Left colon (tissue), 2 donors: ENCODE data around the gene KCTD11. TPM values are rescaled to one million over a fixed set of nuclear protein-coding genes. Genes with fewer than 3 reads are reported as not detected.
A peak's percentile ranks its signal among the peaks of the same experiment; 100 is the strongest.
"Not testable (repeated sequence)": the region's sequence is repeated elsewhere in the genome, so short reads cannot be mapped to it uniquely, and the experiment has no call there.

Source experiments
- ATAC-seq: fragments of 200-7000 bp; cut with Tn5 transposase; one replicate; pipeline ENCODE4 v1.9.1; 2020; ENCODE audit warnings: mild to moderate bottlenecking, moderate library complexity
- DNase-seq, 2 donors: peaks; one replicate each; pipeline ENCODE4 v3.0.0-alpha.2; 2020
- intact Hi-C, 2 donors: fragments of 100-400 bp; cut with DNase I in 1 of 2; cut with micrococcal nuclease in 1 of 2; formaldehyde crosslinking; loops; one replicate each; pipeline versions ENCODE4 v1.11.2 to v1.14.0; 2022; cut with DNase I, micrococcal nuclease
- total RNA-seq, 2 donors: library from RNA; stranded (reverse); fragmentation: NEBNext Ultra II Directional; extraction: Animal tissue kit (Norgen Biotek cat#: 25700); gene quantifications; one replicate each; pipeline ENCODE4 v1.2.1, GENCODE V29; 2021
- donor health status: DM: no; HTN: no; CAD: no.
- donor health status: DM: yes; HTN: yes; CAD: no.

KCTD11 gene
- total RNA-seq, 2 donors from 2014 or later, result 9.4 to 10.1 TPM

DNA sequence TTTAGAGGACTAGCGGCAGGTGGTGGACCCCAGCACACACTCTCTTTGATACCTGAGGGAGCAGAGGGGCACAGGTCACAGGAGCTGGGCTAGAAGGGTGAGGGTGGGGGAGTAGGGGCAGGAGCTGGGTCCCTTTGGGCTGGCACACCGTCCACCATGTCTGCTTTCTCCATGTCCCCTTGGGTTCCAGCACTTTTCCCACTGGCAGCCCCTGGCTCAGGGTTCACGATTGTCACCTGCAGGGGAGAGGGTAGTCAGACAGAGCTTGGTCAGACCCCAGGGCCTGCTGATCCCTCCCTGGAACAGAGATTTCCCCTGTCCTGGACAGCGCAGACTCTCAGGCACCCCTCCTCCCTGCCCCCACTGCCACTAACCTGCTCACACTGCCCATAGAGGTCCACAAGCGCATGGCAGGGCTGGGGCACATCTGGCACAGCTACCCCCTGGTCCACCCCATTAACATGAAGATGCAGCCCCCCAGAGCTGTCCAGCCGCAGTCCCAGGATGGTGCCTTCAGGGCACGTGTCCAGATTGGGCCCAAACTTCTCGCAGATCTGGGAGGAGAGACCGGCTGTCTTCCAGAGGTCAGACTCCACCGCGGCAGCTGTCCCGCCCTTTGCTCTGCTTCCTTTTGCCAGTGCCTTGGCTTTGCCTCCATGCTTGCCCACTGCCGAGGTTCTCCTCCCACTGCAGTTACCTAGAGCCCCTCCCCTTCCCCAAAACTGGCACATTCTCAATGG, 33.7 kb upstream of the KCTD11 start:
- ATAC-seq, result no peak
- intact Hi-C loops, result no loop called here
- DNase-seq, result no peak

DNA sequence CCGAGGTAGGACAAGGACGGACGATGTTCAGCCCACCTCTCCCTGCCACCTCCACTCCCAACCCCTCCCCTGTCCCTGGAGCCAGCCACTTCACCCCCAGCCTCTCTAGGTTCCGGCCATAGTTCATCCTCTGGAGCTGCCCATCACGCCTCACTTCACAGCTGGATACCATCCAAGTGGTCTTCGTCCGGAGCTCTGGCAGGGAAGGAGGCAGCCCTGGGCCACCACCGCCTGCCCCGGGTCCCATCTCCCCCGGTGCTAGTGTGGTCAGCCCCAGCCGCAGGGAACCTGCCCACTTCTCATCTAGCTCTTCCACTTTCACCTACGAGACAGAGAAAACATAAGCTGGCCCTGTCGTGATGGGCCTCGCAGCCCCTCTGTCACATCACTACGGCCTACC, 30.5 kb upstream of the KCTD11 start:
- intact Hi-C loops, result no loop called here
- no peak for ATAC-seq
- no peak for DNase-seq

DNA sequence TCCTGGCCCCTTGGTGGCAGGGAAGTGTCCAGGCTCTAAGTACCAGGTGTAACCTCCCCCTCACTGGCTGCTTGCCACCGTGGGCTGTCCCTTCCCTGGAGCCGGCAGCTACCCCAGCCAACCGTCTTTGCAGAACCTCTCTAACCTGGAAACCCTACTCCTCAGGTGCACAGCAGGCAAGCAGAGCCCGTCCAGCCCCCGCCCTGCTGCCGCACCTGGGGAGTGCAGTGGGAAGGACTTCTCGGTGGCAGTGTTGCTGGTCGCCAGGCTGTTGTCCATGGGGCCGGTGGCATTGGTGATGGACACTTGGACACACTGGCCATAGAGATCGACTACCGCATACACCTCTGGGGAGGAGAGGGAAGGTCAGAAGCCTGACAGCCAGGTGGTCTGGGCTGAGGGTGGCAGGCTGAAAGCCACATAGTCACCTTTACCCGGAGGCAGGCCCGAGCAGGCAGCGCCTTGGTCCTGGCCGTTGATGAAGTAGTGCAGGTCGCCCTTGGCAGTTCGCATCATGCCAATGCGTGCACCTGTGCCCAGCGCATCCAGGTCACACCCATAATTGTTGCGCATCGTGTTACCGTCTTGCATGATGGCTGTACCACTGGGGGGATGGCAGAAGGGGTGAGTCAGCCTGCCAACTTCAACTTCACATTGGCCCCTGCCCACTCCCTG, 29.3 kb upstream of the KCTD11 start:
- DNase-seq (no peak), ATAC-seq (no peak)
- intact Hi-C loops, result no loop called here

DNA sequence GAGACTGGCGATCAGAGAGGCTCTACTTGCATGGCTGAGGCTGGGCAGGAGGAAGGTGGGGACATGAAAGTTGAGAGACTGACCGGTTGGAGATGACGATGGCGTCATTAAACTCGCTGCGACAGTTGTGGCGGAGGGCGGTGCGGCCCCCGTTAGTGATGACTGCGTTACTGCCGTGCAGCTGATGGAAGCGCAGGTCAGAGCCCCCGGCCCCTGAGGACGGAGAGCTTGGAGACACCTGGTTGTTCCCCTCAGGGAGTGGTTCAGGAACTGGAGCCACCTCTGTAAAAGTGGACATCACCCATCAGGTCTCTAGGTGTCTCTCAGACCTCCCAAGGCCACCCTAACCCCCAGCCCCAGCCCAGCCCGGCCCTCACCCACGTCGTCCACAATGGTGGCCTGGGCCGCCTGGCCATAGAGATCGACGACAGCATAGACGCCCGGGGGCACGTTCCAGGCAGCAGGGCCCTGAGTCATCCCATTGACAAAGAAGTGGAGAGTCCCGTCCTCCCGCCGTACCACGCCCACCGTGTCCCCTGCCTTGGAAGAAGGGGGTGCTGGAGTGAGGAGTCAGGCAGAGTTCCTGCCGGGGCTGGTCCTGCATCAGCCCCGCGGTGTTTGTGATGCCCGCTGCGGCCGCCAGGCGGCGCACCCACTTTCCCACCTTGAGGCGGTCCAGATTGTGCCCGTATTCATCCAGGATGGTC, 28.1 kb upstream of the KCTD11 start:
- intact Hi-C loops, result no loop called here
- ATAC-seq, result peak; percentile 43
- peak in 1 of 2 donors; percentile 71 for DNase-seq

DNA sequence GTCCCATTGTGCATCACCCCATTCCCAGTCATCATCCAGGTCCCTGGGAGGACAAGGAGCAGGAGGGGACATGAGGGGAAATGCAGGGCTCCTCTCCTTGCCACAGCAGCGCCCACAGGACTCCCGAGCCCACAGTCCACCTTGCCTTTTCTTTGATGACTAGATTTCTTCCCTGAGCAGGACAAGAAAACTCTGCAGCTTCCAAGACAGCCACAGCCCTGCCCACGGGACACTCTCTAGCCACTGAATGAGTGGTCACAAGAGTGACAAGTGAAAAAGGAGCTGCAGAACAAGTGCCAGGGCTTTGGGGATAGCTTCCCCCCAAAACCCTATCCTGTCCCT, 27.6 kb upstream of the KCTD11 start:
- intact Hi-C loops, result no loop called here
- ATAC-seq (no peak), DNase-seq (no peak)

DNA sequence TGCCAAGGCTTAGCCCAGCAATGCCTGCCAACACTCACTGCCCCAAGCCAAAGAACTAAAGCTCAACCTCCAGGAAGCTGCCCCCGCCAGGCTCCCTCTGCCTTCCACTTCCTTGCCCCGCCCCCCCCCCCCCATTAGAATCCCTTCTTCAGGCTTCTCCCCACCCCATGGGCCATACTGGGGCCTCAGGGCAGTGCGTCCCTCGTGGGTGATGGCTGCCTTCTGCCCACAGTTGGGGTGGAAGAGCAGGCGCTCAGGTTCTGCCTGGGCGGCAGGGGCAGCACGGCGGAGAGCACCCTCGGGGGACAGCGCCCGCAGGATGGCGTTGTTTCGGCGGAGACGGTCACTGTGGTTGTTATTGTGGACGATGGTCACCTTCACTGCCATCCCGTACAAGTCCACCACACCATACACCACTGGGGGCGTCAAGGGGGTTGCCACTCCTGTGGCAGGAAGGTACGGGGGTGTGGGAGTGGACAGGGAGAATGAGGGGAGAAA, 26.9 kb upstream of the KCTD11 start:
- intact Hi-C loops, result no loop called here
- ATAC-seq, result no peak
- DNase-seq, result no peak

DNA sequence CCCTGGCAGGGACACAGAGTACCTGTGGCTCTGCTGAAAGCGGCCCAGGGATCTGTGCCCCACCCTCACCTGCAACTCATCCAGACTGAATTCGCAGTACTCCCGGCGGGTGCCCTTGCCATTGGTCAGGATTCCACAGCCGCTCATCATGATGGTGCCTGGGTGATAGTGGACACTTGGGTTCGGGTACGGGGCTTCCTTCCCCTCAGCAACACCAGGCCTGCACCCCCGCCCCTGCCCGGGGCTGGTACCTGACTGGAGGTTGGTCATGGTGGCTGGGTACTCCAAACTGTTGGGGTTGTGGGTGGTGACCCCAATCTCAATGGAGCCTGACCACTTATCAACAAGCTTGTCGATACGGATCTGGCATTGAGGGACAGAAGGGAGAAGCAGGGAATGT, 25.8 kb upstream of the KCTD11 start:
- no peak for ATAC-seq
- no peak for DNase-seq
- intact Hi-C loops, result no loop called here

DNA sequence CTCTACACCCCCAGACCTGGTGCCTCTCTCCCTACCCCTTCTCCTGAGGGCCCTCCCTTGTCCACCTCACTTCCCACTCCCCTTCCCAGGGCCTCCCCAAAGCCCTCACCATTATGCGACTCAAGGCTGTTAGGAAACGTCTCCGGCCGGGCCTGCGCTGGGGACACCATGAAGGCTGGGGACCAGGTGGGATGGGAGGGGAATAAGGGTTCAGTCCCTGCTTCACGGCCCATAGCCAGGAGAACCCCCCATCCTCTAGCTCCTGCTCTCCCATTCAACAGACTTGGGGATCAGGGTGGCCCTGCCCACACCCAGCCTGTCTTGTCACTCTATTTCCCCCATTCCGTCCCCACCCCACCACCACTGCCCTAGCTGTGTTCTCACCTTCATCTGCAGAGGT, 24.9 kb upstream of the KCTD11 start:
- ATAC-seq (no peak), DNase-seq (no peak)
- intact Hi-C loops, result no loop called here

DNA sequence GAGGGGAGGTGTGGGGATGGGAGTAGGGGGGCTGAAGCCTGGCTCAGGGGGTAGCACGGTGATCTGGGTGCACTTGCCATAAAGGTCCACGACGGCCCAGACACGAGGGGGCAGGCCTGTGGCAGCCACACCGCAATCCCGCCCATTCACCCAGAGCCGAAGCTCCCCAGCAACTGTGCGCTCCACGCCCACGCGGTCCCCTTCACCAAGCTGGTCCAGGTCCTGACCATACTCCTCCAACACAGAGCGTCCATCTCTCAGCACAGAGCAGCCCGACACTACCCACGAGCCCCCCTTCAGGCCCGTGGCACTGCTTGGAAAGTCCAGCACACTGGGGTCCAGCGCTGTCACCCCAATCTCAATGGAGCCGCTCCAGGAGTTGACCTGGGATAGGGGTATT, 24.5 kb upstream of the KCTD11 start:
- no peak for ATAC-seq
- intact Hi-C loops, result no loop called here

DNA sequence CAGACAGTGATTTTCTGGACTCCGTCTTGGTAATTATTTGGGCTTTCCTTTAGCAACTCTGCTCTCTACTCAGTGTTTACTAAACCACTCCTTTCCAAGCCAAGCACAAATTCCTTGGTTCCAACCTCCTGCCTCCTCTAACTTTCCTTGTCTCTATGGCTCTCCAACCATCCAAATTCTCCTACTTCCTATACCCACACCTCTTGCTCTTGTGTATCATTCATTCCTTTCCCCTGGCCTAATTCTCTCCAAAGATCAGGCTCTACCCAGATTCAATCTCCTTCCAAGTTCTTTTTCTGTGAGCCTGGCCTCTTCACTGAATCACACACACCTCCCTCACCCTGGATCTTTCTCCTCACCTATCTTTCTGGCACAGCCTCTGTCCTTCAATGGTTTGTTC, 24.0 kb upstream of the KCTD11 start:
- intact Hi-C loops, result no loop called here
- ATAC-seq (no peak), DNase-seq (no peak)

More for the DNA sequence above, 24.5 kb upstream of the KCTD11 start:
- DNase-seq, result no peak

DNA sequence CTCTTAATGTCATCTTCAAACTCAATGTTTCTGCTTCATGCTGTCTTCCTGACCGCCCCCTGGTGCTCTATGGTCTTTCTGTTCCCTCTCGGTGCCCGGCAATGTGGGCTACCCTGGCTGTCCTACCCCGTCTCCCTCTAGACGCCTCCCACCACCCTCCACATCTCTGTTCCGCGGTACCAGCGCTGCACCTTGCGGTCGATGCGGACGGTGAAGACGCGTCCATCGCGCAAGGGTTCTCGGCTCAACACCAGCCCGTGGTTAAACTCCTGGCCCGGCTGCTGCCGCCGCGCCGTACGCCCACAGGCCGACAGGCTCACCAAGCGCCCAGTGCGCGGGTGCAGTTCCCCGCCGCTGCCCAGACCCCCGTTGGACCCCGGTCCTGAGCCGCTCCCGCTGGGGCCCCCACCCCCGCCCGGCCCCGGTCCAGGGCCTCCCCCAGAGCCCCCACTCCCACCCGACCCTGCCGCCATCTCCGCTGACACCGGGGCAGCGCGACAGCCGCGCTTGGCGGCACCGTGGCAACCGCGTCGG, 23.1 kb upstream of the KCTD11 start, which contains the start of gene NEURL4:
Gene NEURL4 (minus strand): TSS at position 496 of the 534 bp plus-strand sequence. CDS start 23 bp downstream, at position 473.
- ATAC-seq (peak; percentile 37), DNase-seq (no peak)
- intact Hi-C loops, result no loop called here

DNA sequence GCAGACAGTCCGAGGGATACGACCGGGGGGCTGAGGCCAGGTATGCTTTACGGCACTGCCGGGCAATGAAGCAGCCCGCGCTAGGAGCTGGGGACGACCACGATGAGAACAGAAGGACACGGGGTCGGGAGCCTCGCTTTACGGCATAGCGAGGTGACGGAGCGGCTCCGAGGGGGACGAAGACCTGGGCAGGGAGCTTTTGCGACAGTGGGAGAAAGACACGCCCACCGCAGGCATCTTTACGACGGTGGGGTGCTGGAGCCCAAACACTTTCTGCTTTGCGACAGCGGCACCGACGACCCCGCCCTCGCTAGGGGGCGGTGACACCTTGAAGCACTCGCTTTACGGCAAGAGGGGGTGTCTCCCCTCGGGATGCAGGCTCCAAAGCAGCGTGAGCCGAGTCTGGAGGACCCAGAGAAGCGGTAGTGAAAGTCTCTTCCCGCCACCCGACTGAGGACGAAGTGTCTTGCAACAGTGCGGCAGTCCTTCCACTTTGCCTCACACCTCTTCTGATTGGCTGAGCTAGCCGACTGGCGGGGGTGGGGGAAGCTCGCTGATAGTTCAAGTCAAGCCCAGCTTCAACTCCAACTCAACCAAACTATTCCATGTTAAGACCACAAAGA, 22.5 kb upstream of the KCTD11 start:
- intact Hi-C loops, result no loop called here
- DNase-seq (peak; percentile 98 to 100), ATAC-seq (peak; percentile 85)

DNA sequence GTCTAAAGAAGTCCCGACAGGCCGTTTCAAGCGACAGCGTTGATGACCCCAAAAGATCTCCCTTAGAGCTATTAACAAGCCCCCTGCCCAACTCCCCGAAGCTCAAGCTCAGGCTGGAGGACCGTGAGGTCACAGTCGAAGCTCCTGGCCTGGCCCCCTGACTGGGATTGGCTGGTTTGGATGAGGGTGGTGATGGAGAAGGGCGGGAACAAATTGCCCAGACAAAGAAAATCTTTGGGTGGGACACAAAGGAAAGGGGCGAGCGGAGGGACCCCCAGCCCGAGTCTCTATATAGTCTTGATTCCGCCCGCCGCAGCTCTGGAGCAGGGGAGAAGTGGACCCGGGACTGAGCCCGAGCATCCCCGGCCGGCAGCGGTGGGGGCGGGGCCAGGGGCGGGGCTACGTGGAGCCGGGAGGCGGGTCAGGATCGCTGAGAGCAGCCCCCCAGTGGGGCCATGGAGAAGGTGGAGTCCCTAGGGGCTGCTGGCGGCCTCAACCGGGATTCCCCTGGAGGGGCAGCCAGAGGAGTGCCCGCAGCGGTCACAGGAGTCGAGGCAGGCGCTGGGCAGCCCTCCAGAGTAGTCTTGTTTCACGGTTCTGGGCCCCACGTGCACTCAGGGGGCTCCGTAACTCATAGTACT, 21.8 kb upstream of the KCTD11 start:
- DNase-seq (peak; percentile 79 to 86), ATAC-seq (peak; percentile 63)
- intact Hi-C loops, result no loop called here

DNA sequence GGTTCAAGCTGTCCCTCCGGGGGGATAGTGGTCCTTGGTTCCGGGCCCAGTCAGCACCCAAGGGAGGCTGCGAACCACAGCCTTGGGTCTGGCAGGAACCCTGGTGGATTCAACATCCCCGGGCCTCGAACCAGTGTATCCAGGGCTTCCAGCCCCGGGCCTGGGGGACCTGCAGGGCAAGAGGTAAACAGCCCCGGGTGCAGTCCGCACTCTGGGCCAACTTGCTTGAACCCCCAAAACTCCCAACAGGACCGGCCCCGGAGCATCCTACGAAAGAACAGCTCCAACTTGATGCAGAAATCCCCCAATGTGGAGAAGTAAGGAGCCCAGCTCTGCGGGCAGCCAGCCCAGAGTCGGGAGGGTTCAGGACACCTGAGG, 21.3 kb upstream of the KCTD11 start:
- ATAC-seq (no peak), DNase-seq (no peak)
- intact Hi-C loops, result no loop called here

DNA sequence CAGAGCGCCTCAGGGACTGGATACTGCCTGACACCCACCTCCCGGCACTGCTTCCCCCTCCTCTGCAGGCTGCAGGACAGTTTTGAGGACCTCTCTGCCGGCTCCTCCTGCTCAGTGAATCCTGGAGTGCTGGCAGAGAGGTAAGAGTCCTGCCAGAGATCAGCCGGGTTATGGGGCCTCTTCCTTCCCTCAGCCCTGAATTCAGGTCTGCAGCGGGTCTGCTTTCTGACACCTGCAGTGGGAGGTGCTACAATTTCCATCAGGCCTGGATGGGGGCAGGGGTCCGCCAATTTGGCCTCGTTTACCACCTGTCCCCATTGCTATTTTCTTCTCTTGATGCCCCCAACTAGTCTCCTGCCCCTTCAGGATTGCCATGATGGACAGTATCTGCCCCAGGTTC, 19.9 kb upstream of the KCTD11 start:
- no peak for ATAC-seq
- intact Hi-C loops, result no loop called here
- no peak for DNase-seq

DNA sequence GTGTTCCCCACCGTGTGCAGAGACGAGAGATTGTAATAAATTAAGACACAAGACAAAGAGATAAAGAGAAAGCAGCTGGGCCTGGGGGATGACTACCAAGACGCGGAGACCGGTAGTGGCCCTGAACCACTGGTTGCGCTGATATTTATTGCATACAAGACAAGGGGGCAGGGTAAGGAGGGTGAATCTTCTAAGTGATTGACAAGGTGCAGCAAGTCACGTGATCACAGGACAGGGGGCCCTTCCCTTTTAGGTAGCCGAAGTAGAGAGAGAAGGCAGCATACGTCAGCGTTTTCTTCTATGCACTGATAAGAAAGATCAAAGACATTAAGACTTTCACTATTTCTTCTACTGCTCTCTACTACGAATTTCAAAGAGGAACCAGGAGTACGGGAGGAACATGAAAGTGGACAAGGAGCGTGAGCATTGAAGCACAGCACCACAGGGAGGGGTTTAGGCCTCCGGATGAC, 19.3 kb upstream of the KCTD11 start:
- DNase-seq, intact Hi-C loops, ATAC-seq: not testable (repeated sequence)

DNA sequence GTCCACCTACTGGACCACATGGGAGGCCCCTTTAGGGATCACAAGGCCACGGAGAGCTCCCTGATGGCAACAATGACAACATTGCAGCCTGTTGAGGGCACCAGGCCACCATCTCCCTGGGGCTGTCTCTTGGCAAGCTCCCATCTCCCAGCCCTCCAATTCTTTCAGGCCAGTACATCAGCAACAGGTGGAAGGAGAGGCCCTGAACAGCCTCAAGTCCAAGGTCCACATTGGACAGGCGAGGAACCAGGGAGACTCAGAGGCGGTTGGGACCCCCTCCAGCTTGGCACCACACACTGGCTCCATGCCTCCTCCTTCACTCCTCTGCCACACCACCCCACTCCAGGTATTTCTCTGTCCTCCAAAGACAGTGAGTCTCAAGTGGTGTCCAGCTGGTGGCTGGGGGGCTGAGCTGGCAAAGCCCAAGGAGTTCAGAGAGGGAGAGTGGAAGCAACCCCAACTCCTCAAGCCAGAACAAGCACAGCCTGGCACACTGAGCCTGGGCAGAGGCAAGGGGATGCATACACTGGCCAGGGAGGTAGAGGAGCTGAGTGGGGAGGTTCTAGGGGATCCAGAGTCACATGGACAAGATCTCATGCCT, 16.9 kb upstream of the KCTD11 start:
- intact Hi-C loops, result no loop called here
- ATAC-seq, result no peak
- DNase-seq, result no peak

DNA sequence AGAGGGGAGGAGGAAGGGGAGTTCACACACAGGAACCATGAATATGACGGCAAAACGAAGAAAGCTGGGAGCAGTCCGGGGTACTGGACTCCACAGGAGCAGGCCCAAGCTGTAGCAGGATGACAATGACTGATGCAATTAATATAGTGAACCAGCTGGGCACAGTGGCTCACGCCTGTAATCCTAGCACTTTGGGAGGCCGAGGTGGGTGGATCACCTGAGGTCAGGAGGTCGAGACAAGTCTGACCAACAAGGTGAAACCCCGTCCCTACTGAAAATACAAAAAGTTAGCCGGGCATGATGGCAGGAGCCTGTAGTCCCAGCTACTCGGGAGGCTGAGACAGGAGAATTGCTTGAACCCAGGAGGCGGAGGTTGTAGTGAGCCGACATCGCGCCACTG, 16.2 kb upstream of the KCTD11 start:
- intact Hi-C loops, ATAC-seq, DNase-seq: not testable (repeated sequence)
